Testis (tissue), 3 donors: ENCODE results near the gene FBXO8. TPM values are rescaled to one million over a fixed set of nuclear protein-coding genes. Genes with fewer than 3 reads are reported as not detected.

ENCODE experiments used
- DNase-seq: peaks from one replicate; pipeline ENCODE4 v3.0.0-alpha.2; 2019
- H3K27ac ChIP-seq, 2 donors: fragments of 200-600 bp; sonication (generic); one replicate each; pipeline ENCODE4 v1.5.1; 2019
- H3K27me3 ChIP-seq: fragments of 200-600 bp; sonication (generic); one replicate; pipeline ENCODE4 v1.5.1; 2019
- H3K36me3 ChIP-seq: fragments of 200-600 bp; sonication (generic); one replicate; pipeline ENCODE4 v1.5.1; 2017; ENCODE audit warnings: low read depth; ENCODE audit errors: missing control alignments
- H3K4me1 ChIP-seq: fragments of 200-600 bp; sonication (generic); one replicate; pipeline ENCODE4 v1.5.1; 2019
- H3K4me3 ChIP-seq, 2 donors: fragments of 200-600 bp; sonication (generic); one replicate each; pipeline ENCODE4 v1.5.1; 2017 to 2019
- H3K9me3 ChIP-seq: fragments of 200-600 bp; sonication (generic); one replicate; pipeline ENCODE4 v1.5.1; 2017
- POLR2A ChIP-seq: fragments of 450-650 bp; IDR thresholded peaks from one replicate; pipeline ENCODE4 v1.6.1; 2017; ENCODE audit warnings: antibody characterized with exemption, mild to moderate bottlenecking, moderate library complexity
- WGBS, 2 donors: methylation state at CpG; one replicate each; pipeline ENCODE4 v1.1.5; 2018; 5-methylcytosine and 5-hydroxymethylcytosine counted together
- intact Hi-C: fragments of 100-400 bp; cut with DNase I; formaldehyde crosslinking; loops from one replicate; pipeline ENCODE4 v1.15.1; 2023; ENCODE audit warnings: low total_unique reads
- polyA plus RNA-seq: library from polyadenylated mRNA; stranded (reverse); fragments of 350-450 nt; fragmentation: Illumina TruSeq; extraction: RNeasy Lipid Tissue Mini Kit (QIAGEN cat#74804); gene quantifications from one replicate; pipeline ENCODE4 v1.2.3, GENCODE V29; 2014; ENCODE audit warnings: low read depth, low replicate concordance; ENCODE audit not compliant: insufficient read depth
- total RNA-seq, 2 donors: library from RNA; depleted of rRNA; stranded (reverse); fragments of >200 nt; gene quantifications; one replicate each; pipeline ENCODE4 v1.2.3, GENCODE V29; 2016
- TF ChIP-seq, protein P1 (sequence below), 3 experiments: fragments of 450-650 bp in 2 of 3; fragments of 200-600 bp in 1 of 3; sonication (generic) in 1 of 3; IDR thresholded peaks; one replicate each; pipeline ENCODE4 v1.5.1; 2016 to 2019; ENCODE audit warnings: antibody characterized with exemption in 3 of 3, mild to moderate bottlenecking in 2 of 3, moderate library complexity in 1 of 3

The FBXO8 gene
- total and polyA plus RNA-seq, 3 donors from 2014 or later, result 22.6 to 25.5 (median 24.5) TPM

DNA sequence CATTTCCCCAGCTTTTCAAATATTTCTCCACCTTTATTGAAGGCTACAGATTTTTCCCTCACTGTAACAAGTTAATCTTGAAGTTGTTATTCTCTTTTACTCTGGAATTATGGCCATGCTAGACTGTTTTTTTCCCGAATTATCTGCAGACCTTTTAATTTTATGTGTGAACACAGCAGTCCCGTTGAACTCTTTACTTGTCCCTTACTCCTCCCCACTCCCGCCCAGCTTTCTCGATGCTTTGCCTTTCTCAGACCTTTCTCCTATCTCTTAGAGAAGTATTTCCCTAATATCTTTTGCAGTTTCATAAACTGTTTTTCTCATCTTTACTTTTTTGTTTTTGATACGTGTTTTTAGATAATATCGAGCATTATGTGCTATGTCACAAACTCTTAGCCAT, 1.0 kb upstream of the FBXO8 start:
- H3K4me3 ChIP-seq, result peak overlapping the region; percentile 89 to 93
- no peak for DNase-seq
- H3K4me1 ChIP-seq, result no peaks in the 10 kb centered on the region
- 6 to 10% methylated on average over 6 of the region's 6 CpGs for WGBS, 2 donors
- intact Hi-C loops, result no loop called here
- TF ChIP-seq, protein P1, sequence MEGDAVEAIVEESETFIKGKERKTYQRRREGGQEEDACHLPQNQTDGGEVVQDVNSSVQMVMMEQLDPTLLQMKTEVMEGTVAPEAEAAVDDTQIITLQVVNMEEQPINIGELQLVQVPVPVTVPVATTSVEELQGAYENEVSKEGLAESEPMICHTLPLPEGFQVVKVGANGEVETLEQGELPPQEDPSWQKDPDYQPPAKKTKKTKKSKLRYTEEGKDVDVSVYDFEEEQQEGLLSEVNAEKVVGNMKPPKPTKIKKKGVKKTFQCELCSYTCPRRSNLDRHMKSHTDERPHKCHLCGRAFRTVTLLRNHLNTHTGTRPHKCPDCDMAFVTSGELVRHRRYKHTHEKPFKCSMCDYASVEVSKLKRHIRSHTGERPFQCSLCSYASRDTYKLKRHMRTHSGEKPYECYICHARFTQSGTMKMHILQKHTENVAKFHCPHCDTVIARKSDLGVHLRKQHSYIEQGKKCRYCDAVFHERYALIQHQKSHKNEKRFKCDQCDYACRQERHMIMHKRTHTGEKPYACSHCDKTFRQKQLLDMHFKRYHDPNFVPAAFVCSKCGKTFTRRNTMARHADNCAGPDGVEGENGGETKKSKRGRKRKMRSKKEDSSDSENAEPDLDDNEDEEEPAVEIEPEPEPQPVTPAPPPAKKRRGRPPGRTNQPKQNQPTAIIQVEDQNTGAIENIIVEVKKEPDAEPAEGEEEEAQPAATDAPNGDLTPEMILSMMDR (IDR thresholded peaks at IDR 0.05), result no peak
- TF ChIP-seq POLR2A, result no peak
- no peaks in the 10 kb centered on the region for H3K27me3 ChIP-seq
- no peaks in the 10 kb centered on the region for H3K9me3 ChIP-seq
- H3K27ac ChIP-seq, result peak overlapping the region; percentile 97 to 99
- H3K36me3 ChIP-seq, result no peaks in the 10 kb centered on the region

DNA sequence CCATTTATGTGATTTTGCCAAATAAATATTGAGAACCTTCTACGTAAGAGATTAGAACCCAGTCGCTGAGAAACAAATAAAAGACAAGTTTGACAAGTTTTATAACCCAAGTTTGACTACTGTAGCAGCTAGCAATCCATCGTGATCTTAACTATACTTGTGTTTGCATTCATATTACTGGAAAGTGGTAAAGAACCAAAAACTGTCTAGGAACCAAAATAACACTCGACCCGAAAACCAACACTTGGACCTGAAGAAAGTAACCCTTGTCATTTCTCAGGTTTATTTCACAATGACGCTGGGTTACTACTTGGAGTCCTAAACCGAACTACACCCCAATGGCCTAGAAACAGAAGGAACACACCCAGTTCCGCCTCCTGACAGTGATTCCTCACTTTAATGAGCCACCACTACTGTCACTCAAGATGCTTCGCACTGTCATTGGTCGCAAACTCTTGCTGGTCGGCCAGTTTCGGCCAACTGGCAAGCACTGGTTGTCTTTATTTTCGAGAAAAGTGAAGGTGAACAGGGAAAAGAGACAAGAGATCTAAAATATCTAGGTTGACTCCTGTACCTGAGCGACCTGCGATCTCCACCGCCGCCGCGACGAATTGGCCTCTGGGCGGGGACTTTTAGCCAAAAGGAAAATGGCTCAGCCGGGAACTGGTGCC, 496 bp downstream of the FBXO8 start:
- DNase-seq, result peak; percentile 95
- intact Hi-C loops, result no loop called here
- Histone ChIP-seq H3K4me3 (peak overlapping the region; percentile 89 to 93), H3K9me3 (no peaks in the 10 kb centered on the region), H3K27me3 (no peaks in the 10 kb centered on the region), H3K4me1 (no peaks in the 10 kb centered on the region), H3K27ac (peak overlapping the region; percentile 97 to 99), H3K36me3 (no peaks in the 10 kb centered on the region)
- WGBS, 2 donors, result 1% methylated on average over 22 of the region's 22 CpGs
- TF ChIP-seq POLR2A, result no peak
- TF ChIP-seq, protein P1 (IDR thresholded peaks at IDR 0.05), result no peak

DNA sequence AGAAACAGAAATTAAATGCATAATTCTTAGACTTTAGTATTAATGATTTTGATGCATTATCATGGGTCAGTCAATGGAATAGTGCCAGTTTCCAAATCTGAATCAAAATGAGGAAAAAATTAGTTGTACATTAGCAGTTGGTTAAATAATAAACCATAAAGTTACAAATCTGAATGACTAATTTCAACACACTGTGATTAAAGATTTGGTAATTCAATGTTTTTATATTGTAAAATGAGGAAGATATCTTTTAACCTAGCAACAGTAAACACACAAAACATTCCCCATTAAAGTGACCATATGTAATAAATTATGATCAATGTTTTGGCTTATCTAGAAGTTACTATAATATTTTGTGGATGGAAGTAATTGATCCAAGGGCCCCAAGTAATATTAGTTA, 1.6 kb downstream of the FBXO8 start:
- Histone ChIP-seq H3K27me3 (no peaks in the 10 kb centered on the region), H3K27ac (no peak overlapping the region), H3K4me1 (no peaks in the 10 kb centered on the region), H3K9me3 (no peaks in the 10 kb centered on the region), H3K36me3 (no peaks in the 10 kb centered on the region), H3K4me3 (no peak overlapping the region)
- intact Hi-C loops, result no loop called here
- no peak for TF ChIP-seq POLR2A
- TF ChIP-seq, protein P1 (IDR thresholded peaks at IDR 0.05), result no peak
- no peak for DNase-seq

DNA sequence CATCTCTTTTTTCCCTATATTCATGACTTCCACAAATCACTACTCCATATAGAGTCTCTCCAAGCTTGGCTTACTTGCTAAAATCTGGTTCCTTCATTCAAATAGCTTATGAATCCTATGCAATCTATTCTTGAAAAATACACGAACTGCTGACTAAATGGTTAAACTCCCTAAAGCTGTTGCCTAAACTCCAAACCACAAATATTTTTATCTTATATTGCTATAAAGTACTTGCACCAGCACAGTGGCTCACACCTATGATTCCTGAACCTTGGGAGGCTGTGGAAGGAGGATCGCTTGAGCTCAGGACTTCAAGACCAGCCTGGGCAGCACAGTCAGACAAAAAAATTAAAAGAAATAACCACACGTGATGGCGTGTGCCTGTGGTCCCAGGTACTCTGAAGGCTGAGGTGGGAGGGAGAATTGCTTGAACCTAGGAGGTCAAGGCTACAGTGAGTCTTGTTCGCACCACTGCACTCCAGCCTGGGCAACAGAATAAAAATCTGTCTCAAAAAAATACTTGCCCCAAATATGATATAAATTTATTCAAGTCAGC, 2.2 kb downstream of the FBXO8 start:
- Histone ChIP-seq H3K27me3 (no peaks in the 10 kb centered on the region), H3K4me1 (no peaks in the 10 kb centered on the region), H3K27ac (no peak overlapping the region), H3K9me3 (no peaks in the 10 kb centered on the region), H3K4me3 (no peak overlapping the region), H3K36me3 (no peaks in the 10 kb centered on the region)
- TF ChIP-seq, protein P1 (IDR thresholded peaks at IDR 0.05), result no peak
- intact Hi-C loops, result no loop called here
- DNase-seq, result no peak
- 70 to 72% methylated on average over 5 of the region's 5 CpGs for WGBS, 2 donors
